GM06990 (cell line): ENCODE data around the gene NR2F2.

Experiments used
- DNase-seq: peaks from one replicate; pipeline ENCODE4 v3.0.0-alpha.2; 2011; ENCODE audit not compliant: insufficient read length; ENCODE audit errors: extremely low read depth
- H3K27me3 ChIP-seq: replicated peaks from 2 replicates; pipeline ENCODE4 v1.6.0; 2011; ENCODE audit warnings: low read length; ENCODE audit not compliant: control insufficient read depth, insufficient read depth
- H3K36me3 ChIP-seq: 2 replicates; pipeline ENCODE4 v1.5.1; 2011; ENCODE audit warnings: low read length; ENCODE audit not compliant: control insufficient read depth, insufficient read depth
- H3K4me3 ChIP-seq: replicated peaks from 2 replicates; pipeline ENCODE4 v1.5.1; 2011; ENCODE audit warnings: low read depth, mild to moderate bottlenecking, control low read depth, low read length
- TF ChIP-seq, protein P1 (sequence below): IDR thresholded peaks from 2 replicates; pipeline ENCODE4 v1.5.1; 2011; ENCODE audit warnings: low read length, control low read depth, mild to moderate bottlenecking, inconsistent platforms; ENCODE audit not compliant: insufficient read depth, poor library complexity, severe bottlenecking

The NR2F2 gene

DNA sequence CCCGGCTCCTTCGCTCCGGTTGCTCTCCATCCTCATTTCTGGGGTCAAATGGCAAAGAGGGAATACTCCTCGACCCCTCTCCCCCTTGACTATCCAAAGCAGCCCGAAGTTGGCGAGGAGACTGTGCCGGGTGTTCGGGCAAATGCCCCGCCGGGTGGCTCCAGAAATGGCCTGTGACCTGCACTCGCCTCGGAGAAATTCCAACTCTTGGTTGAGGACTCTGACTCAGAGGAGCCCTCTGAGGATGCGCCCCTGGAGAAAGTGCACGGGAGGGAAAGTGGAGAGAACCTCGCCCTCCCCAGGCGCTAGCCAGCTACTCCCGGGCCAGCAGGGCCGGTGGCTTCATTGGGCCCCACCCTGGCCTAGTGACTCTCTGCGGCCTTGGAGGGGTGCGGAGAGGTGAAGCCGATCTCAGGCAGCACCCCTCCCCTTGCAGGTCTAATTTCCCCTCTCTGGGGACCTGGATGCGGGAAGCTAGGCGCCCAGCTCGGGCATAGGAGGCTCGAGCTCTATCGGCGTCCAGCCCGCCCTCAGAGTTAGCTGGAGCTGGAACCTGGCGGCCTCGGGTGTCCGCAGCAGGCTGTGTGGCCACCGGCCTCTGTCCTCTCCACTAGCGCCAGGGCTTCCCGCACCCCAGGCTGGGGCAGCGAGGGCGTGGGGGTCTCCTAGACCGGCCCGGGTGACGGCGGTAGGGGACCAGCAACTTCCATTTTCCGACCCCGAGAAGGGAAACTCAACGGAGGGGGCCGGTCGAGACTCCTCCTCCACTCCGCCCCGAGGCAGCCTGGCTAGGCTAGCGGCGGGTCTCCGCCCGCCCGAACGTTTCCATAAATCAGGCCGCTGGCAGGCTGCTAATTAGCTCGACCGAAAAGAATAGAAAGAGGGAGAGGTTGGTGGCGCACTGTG is 29.4 kb downstream of the NR2F2 start:
- TF ChIP-seq, protein P1, sequence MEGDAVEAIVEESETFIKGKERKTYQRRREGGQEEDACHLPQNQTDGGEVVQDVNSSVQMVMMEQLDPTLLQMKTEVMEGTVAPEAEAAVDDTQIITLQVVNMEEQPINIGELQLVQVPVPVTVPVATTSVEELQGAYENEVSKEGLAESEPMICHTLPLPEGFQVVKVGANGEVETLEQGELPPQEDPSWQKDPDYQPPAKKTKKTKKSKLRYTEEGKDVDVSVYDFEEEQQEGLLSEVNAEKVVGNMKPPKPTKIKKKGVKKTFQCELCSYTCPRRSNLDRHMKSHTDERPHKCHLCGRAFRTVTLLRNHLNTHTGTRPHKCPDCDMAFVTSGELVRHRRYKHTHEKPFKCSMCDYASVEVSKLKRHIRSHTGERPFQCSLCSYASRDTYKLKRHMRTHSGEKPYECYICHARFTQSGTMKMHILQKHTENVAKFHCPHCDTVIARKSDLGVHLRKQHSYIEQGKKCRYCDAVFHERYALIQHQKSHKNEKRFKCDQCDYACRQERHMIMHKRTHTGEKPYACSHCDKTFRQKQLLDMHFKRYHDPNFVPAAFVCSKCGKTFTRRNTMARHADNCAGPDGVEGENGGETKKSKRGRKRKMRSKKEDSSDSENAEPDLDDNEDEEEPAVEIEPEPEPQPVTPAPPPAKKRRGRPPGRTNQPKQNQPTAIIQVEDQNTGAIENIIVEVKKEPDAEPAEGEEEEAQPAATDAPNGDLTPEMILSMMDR, result no peak
- no peak overlapping the region for H3K4me3 ChIP-seq
- H3K36me3 ChIP-seq, result no peaks in the 10 kb centered on the region
- H3K27me3 ChIP-seq, result peaks cover 2% of the 10 kb centered on the region
- DNase-seq, result no peak

DNA sequence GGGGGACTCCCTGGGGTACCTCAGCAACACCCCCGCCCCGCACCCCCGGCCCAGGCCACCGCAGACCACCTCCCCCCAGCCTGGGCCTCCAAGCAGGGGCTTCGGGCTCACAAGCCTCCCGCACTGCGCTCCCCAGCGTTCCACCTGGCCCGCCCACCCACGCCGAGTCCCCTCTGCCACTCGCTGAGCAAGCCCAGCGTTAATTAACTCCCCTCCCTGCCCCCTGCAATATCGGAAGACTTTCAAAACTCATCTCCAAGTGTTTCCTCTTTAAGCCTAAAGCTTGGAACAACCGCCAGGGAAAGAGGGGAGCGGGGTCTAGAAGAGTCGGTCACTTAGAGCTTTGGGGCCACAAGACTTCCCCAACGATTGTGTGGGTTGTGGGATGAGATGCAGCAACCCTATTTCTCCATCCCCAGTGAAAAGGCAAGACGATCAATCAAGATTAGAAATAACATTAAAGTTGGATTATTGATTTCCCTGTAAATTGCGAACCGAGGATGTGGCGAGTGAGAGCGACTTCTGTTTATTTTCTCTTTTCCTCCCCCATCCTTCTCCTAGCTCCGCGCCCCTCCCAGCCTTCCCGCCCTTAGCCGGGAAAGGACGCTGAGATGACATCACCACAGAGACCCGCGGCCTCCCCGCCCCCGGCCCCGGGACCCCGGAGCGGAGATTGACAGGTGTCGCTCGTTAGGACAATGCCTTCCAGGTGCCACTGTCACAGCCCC is 30.2 kb downstream of the NR2F2 start:
- TF ChIP-seq, protein P1, result no peak
- Histone ChIP-seq H3K4me3 (no peak overlapping the region), H3K27me3 (no peaks in the 10 kb centered on the region; the same call in 1 of the 2 replicates), H3K36me3 (no peaks in the 10 kb centered on the region)
- DNase-seq, result no peak

GRCh38 chr15:96361309-96362010 is 31.0 kb downstream of the NR2F2 start:
- Histone ChIP-seq H3K27me3 (no peaks in the 10 kb centered on the region; the same call in 1 of the 2 replicates), H3K36me3 (no peaks in the 10 kb centered on the region), H3K4me3 (no peak overlapping the region)
- no peak for DNase-seq
- TF ChIP-seq, protein P1, result no peak

- TF ChIP-seq, protein P1, result no peak
- no peaks in the 10 kb centered on the region; the same call in 1 of the 2 replicates for H3K27me3 ChIP-seq
- DNase-seq, result no peak
- H3K4me3 ChIP-seq, result no peak overlapping the region
- H3K36me3 ChIP-seq, result no peaks in the 10 kb centered on the region
Measured at GRCh38 chr15:96362011-96362754, 31.7 kb downstream of the NR2F2 start.
